Bronchial epithelial cell (primary cell): ENCODE measurements around the gene EIPR1. TPM values are rescaled to one million over a fixed set of nuclear protein-coding genes. Genes with fewer than 3 reads are reported as not detected.

Source experiments
- DNase-seq: peaks from one replicate; pipeline ENCODE4 v3.0.0-alpha.2; 2010; ENCODE audit warnings: low read depth
- FAIRE-seq: peaks from 2 replicates; lab custom pipeline; 2011; peaks lifted over from hg19 to GRCh38; lab: Jason Lieb, UNC
- H3K27me3 ChIP-seq: 2 replicates; pipeline ENCODE4 v1.5.1; 2011; ENCODE audit warnings: low read length; ENCODE audit not compliant: control insufficient read depth, insufficient read depth
- H3K36me3 ChIP-seq: 2 replicates; pipeline ENCODE4 v1.5.1; 2011; ENCODE audit warnings: low read length; ENCODE audit not compliant: control insufficient read depth, insufficient read depth
- H3K4me3 ChIP-seq: 2 replicates; pipeline ENCODE4 v1.5.1; 2011; ENCODE audit warnings: mild to moderate bottlenecking, low read depth, low read length, control low read depth
- total RNA-seq: library from RNA; depleted of rRNA; stranded (reverse); fragments of >200 nt; gene quantifications from 2 replicates; pipeline ENCODE4 v1.2.1, GENCODE V29; 2014
- TF ChIP-seq, protein P1 (sequence below): IDR thresholded peaks from 2 replicates; pipeline ENCODE4 v1.5.1; 2011; ENCODE audit warnings: mild to moderate bottlenecking, moderate library complexity, low read length, control low read depth, inconsistent platforms; ENCODE audit not compliant: insufficient read depth, severe bottlenecking

The EIPR1 gene
- total RNA-seq, 1 donor from 2014 or later, result 44.5 TPM

DNA sequence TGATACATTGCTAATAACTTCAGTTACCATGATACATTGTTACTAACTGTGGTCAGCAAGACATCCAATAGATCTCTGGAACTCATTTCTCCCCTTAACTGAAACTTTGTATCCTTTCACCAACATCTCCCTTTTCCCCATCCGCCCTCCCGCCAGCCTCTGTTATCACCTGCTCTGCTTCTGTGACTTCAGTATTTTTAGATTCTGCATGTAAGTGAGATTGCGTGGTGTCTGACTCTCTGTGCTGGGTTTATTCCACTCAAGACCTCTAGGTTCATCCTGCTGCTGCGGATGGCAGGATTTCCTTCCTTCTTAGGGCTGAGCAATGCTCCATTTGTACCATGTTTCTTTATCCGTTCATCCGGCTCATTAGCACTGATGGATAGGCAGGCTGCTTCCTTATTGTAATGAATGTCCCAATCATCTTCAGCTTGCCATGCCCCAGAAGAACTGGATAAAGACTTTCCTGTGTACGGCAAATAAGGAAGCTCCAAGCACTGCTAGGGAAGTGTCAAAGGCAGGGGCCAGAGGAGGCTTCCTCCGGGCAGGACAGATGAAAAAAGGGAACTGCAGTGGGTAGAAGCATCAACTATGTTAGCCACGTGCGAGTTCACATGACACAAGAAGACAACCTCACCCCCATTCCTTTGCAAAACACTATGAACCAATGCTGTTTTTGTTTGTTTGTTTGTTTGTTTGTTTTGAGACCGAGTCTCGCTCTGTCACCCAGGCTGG lies 113.4 kb downstream of the EIPR1 start:
- H3K36me3 ChIP-seq, result no peaks in the 10 kb centered on the region
- H3K27me3 ChIP-seq, result no peaks in the 10 kb centered on the region
- DNase-seq (no peak), FAIRE-seq (no peak)
- TF ChIP-seq, protein P1, sequence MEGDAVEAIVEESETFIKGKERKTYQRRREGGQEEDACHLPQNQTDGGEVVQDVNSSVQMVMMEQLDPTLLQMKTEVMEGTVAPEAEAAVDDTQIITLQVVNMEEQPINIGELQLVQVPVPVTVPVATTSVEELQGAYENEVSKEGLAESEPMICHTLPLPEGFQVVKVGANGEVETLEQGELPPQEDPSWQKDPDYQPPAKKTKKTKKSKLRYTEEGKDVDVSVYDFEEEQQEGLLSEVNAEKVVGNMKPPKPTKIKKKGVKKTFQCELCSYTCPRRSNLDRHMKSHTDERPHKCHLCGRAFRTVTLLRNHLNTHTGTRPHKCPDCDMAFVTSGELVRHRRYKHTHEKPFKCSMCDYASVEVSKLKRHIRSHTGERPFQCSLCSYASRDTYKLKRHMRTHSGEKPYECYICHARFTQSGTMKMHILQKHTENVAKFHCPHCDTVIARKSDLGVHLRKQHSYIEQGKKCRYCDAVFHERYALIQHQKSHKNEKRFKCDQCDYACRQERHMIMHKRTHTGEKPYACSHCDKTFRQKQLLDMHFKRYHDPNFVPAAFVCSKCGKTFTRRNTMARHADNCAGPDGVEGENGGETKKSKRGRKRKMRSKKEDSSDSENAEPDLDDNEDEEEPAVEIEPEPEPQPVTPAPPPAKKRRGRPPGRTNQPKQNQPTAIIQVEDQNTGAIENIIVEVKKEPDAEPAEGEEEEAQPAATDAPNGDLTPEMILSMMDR, result no peak
- H3K4me3 ChIP-seq, result no peak overlapping the region

- no peak for DNase-seq
- H3K27me3 ChIP-seq, result no peaks in the 10 kb centered on the region
- TF ChIP-seq, protein P1, result no peak
- H3K36me3 ChIP-seq, result no peaks in the 10 kb centered on the region
- H3K4me3 ChIP-seq, result no peak overlapping the region
- FAIRE-seq, result no peak
Observed at GRCh38 chr2:3263487-3263886, 114.1 kb downstream of the EIPR1 start.

DNA sequence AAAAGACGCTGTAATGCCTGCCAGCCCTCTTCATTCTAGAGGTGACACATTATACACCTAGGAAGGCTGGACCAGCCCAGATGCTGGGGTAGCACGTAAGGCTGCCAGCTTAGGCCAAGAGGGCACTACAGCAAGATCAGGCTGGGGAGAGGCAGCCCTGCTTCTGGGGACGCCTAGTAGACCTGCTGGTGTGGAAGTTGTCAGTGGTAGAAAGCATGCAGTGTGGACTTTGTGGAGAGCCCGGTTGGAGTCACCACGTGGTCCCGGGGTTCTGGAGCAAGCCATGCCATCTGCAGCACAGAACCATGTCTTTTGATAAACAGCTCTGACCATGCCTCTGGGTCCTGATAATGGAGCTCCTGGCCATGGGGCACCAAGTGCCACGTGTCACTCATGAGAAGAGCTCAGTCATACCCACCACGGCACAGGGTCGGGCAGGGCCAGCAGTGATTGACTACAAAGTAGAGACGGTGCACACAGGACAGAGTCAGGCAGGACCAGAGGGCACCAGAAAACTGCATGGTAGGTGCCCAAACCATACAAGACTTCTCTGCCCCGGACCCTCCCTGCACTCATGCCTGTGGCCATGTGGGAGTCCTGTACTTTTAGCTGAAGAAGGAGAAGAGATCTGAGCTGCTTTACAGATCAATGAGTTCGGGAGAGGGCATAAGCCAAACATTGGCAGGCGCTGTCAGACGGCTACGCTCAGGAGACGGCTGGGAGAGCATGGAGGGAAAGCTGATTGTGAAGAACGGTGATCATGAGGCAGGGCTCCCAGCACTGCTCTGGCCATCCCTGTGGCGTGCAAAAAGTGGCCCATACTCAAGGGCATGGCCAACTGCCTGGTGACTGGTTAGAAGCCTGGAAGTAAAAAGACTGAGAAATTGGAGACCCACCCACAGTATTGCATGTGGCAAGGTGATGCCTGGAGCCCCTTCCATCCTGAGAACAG lies 114.9 kb downstream of the EIPR1 start:
- TF ChIP-seq, protein P1, result no peak
- Histone ChIP-seq H3K36me3 (no peaks in the 10 kb centered on the region), H3K4me3 (no peak overlapping the region), H3K27me3 (no peaks in the 10 kb centered on the region)
- FAIRE-seq (no peak), DNase-seq (no peak)

DNA sequence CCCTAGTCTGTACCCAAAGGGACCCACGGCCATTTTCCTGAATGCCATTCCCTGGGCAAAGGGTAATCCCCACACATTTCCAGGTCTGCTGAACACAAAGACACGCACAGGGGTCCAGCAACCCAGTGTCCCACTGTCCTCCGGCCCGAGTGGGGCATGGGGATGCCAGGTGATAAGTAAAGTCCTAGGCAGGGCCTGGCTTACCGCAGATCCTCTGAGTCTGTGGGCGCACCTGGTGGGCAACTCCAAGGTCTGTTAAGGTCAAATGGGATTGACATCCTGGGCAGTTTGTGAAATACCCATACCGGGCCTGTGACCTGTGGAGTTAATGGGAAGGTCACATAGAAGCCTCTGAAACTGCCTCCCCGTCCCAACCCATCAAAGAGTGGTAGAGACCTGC lies 116.1 kb downstream of the EIPR1 start:
- Histone ChIP-seq H3K27me3 (no peaks in the 10 kb centered on the region), H3K4me3 (no peak overlapping the region), H3K36me3 (peaks cover 1% of the 10 kb centered on the region)
- DNase-seq (no peak), FAIRE-seq (no peak)
- TF ChIP-seq, protein P1, result no peak

DNA sequence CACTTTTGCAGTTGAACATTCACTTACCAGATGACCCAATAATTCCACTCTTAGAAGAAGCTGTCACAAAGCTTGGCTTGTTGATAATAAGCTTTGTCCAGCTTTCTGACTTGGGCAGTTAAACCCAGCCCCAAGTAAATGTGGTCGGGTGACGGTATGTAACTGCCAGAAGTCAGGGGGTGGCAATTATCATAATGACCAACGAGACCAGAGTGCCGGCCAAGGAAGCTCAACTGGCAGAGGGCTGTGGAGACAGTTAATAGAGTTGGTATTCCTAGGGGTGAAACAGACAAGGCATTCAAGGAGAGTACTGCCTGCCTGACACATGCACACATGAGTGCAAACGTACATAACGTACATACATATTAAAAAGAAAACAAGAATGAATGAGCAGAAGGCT lies 116.7 kb downstream of the EIPR1 start:
- Histone ChIP-seq H3K4me3 (no peak overlapping the region), H3K36me3 (peaks cover 1% of the 10 kb centered on the region), H3K27me3 (no peaks in the 10 kb centered on the region)
- TF ChIP-seq, protein P1, result no peak
- DNase-seq (no peak), FAIRE-seq (no peak)
